HepG2 (cell line): Measurements from ENCODE around the gene ABCA13. TPM values are rescaled to one million over a fixed set of nuclear protein-coding genes. Genes with fewer than 3 reads are reported as not detected.

Experiments used
- ATAD3A ChIP-seq: sonication (generic); formaldehyde crosslinking; IDR thresholded peaks from 2 replicates; pipeline ENCODE4 v1.4.0; 2020; ENCODE audit warnings: missing genetic modification reagents
- BATF2 ChIP-seq: sonication (generic); formaldehyde crosslinking; IDR thresholded peaks from 2 replicates; pipeline ENCODE4 v1.8.0; 2022; ENCODE audit warnings: mild to moderate bottlenecking, missing genetic modification reagents, moderate library complexity
- CCDC6 ChIP-seq: sonication (generic); formaldehyde crosslinking; IDR thresholded peaks from 2 replicates; pipeline ENCODE4 v1.8.1; 2022; ENCODE audit warnings: mild to moderate bottlenecking, missing genetic modification reagents, moderate library complexity
- CREBL2 ChIP-seq: sonication (generic); formaldehyde crosslinking; IDR thresholded peaks from 2 replicates; pipeline ENCODE4 v1.8.1; 2023; ENCODE audit warnings: missing genetic modification reagents, mild to moderate bottlenecking, borderline replicate concordance
- CSRNP2 ChIP-seq: sonication (generic); formaldehyde crosslinking; conservative IDR thresholded peaks from 2 replicates; pipeline ENCODE4 v1.8.0; 2022; ENCODE audit warnings: low read depth, missing genetic modification reagents
- DMTF1 ChIP-seq: sonication (generic); formaldehyde crosslinking; IDR thresholded peaks from 2 replicates; pipeline ENCODE4 v1.4.0; 2020; ENCODE audit warnings: mild to moderate bottlenecking, missing genetic modification reagents
- ERF ChIP-seq: IDR thresholded peaks from 2 replicates; pipeline ENCODE4 v1.6.1; 2018; ENCODE audit warnings: missing biosample characterization, missing genetic modification reagents
- GMEB2 ChIP-seq: IDR thresholded peaks from 2 replicates; pipeline ENCODE4 v1.6.1; 2016; ENCODE audit warnings: missing biosample characterization, missing genetic modification reagents, low read depth
- KDM5A ChIP-seq: fragments of 200-600 bp; sonication (generic); IDR thresholded peaks from 2 replicates; pipeline ENCODE4 v1.7.0; 2018; ENCODE audit warnings: antibody characterized with exemption, mild to moderate bottlenecking, low read length, borderline replicate concordance
- MYC ChIP-seq: sonication (generic); formaldehyde crosslinking; IDR thresholded peaks from 2 replicates; pipeline ENCODE4 v1.9.0; 2021; ENCODE audit warnings: missing genetic modification reagents, borderline replicate concordance
- PAWR ChIP-seq: sonication (generic); formaldehyde crosslinking; IDR thresholded peaks from 2 replicates; pipeline ENCODE4 v1.4.0; 2020; ENCODE audit warnings: missing genetic modification reagents, mild to moderate bottlenecking, borderline replicate concordance
- PLSCR1 ChIP-seq: sonication (generic); formaldehyde crosslinking; IDR thresholded peaks from 2 replicates; pipeline ENCODE4 v1.5.0; 2020; ENCODE audit warnings: missing genetic modification reagents, mild to moderate bottlenecking, borderline replicate concordance
- SALL2 ChIP-seq: sonication (generic); formaldehyde crosslinking; IDR thresholded peaks from 2 replicates; pipeline ENCODE4 v1.8.1; 2023; ENCODE audit warnings: mild to moderate bottlenecking, missing genetic modification reagents, inconsistent platforms
- TEF ChIP-seq: sonication (generic); formaldehyde crosslinking; IDR thresholded peaks from 2 replicates; pipeline ENCODE4 v1.5.0; 2020; ENCODE audit warnings: missing genetic modification reagents
- U2AF2 ChIP-seq: fragments of 200-400 bp; formaldehyde crosslinking; IDR thresholded peaks from 2 replicates; pipeline ENCODE4 v1.6.1; 2017; ENCODE audit warnings: low read depth, mild to moderate bottlenecking, low read length
- ZNF143 ChIP-seq: sonication (generic); formaldehyde crosslinking; IDR thresholded peaks from 2 replicates; pipeline ENCODE4 v1.4.0; 2020; ENCODE audit warnings: missing genetic modification reagents
- ZNF180 ChIP-seq: sonication (generic); formaldehyde crosslinking; IDR thresholded peaks from 2 replicates; pipeline ENCODE4 v1.4.0; 2020; ENCODE audit warnings: low read depth, missing genetic modification reagents, borderline replicate concordance
- ZNF432 ChIP-seq: sonication (generic); formaldehyde crosslinking; IDR thresholded peaks from 2 replicates; pipeline ENCODE4 v1.5.0; 2020; ENCODE audit warnings: missing genetic modification reagents, mild to moderate bottlenecking, borderline replicate concordance
- ZNF549 ChIP-seq: sonication (generic); formaldehyde crosslinking; IDR thresholded peaks from 2 replicates; pipeline ENCODE4 v1.5.0; 2020; ENCODE audit warnings: missing genetic modification reagents
- ZNF552 ChIP-seq: sonication (generic); formaldehyde crosslinking; IDR thresholded peaks from 2 replicates; pipeline ENCODE4 v1.9.0; 2022; ENCODE audit warnings: missing genetic modification reagents, mild to moderate bottlenecking, borderline replicate concordance
- ZNF737 ChIP-seq: sonication (generic); formaldehyde crosslinking; IDR thresholded peaks from 2 replicates; pipeline ENCODE4 v1.5.0; 2020; ENCODE audit warnings: missing genetic modification reagents, mild to moderate bottlenecking, borderline replicate concordance
- ZNF772 ChIP-seq: sonication (generic); formaldehyde crosslinking; IDR thresholded peaks from 2 replicates; pipeline ENCODE4 v1.5.0; 2020; ENCODE audit warnings: mild to moderate bottlenecking, missing genetic modification reagents
- ZNF850 ChIP-seq: sonication (generic); formaldehyde crosslinking; conservative IDR thresholded peaks from 2 replicates; pipeline ENCODE4 v1.9.0; 2021; ENCODE audit warnings: mild to moderate bottlenecking, missing genetic modification reagents
- polyA plus RNA-seq, 8 experiments: library from polyadenylated mRNA; depleted of rRNA in 3 of 8; stranded (reverse) in 7 of 8; unstranded in 1 of 8; fragments of >200 nt; fragmentation: Illumina TruSeq in 4 of 8; extraction: Trizol in 4 of 8; gene quantifications; 2 replicates each; pipeline versions ENCODE4 v1.2.1 to v1.2.3, GENCODE V29; 2011 to 2016; ENCODE audit warnings: low read depth in 4 of 8, missing spikeins in 1 of 8, mixed read lengths in 1 of 8; ENCODE audit not compliant: insufficient read depth in 1 of 8
- total RNA-seq, 5 experiments: library from RNA; depleted of rRNA; stranded (reverse); fragments of >200 nt; fragmentation: Illumina TruSeq; extraction: Trizol; gene quantifications; 2 replicates each; pipeline ENCODE4 v1.2.3, GENCODE V29; 2016; ENCODE audit warnings: low read depth in 1 of 5

Gene ABCA13
- total and polyA plus RNA-seq, 2 of the 13 experiments (the other 11 are each of a cell fraction or from before 2014, with no cell fraction given): 0.03 TPM; not detected in 1

- TF ChIP-seq ZNF180 (CRISPR knock-in tag) (no peak), U2AF2 (no peak), KDM5A (no peak), SALL2 (no peak), ZNF850 (CRISPR knock-in tag) (no peak), ZNF143 (no peak), ERF (CRISPR knock-in tag) (peak; percentile 93), ZNF772 (CRISPR knock-in tag) (no peak; the same call in 1 of the 2 replicates), CCDC6 (CRISPR knock-in tag) (peak; percentile 52; the same call in 1 of the 2 replicates), ZNF552 (CRISPR knock-in tag) (no peak), ZNF737 (CRISPR knock-in tag) (no peak), ZNF432 (CRISPR knock-in tag) (no peak), PAWR (CRISPR knock-in tag) (no peak), ZNF549 (CRISPR knock-in tag) (no peak), CREBL2 (CRISPR knock-in tag) (no peak), GMEB2 (CRISPR knock-in tag) (no peak), MYC (CRISPR knock-in tag) (no peak), BATF2 (no peak), DMTF1 (CRISPR knock-in tag) (no peak), TEF (CRISPR knock-in tag) (no peak), ATAD3A (no peak), CSRNP2 (no peak), PLSCR1 (CRISPR knock-in tag) (no peak)
These were observed 26.9 kb upstream of the ABCA13 start (continued) for GRCh38 chr7:48144291-48144768.
